Measurements from ENCODE around the gene HTR6.

- no peak for TF ChIP-seq POLR2A (IDR thresholded peaks at IDR 0.05)
- TF ChIP-seq, protein P1, sequence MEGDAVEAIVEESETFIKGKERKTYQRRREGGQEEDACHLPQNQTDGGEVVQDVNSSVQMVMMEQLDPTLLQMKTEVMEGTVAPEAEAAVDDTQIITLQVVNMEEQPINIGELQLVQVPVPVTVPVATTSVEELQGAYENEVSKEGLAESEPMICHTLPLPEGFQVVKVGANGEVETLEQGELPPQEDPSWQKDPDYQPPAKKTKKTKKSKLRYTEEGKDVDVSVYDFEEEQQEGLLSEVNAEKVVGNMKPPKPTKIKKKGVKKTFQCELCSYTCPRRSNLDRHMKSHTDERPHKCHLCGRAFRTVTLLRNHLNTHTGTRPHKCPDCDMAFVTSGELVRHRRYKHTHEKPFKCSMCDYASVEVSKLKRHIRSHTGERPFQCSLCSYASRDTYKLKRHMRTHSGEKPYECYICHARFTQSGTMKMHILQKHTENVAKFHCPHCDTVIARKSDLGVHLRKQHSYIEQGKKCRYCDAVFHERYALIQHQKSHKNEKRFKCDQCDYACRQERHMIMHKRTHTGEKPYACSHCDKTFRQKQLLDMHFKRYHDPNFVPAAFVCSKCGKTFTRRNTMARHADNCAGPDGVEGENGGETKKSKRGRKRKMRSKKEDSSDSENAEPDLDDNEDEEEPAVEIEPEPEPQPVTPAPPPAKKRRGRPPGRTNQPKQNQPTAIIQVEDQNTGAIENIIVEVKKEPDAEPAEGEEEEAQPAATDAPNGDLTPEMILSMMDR (IDR thresholded peaks at IDR 0.05), result no peak
Measured at GRCh38 chr1:19621274-19621950, 43.3 kb upstream of the HTR6 start.

Measured in tibial nerve (tissue), 3 donors.